Measurements from ENCODE around the gene LMNB1. TPM values are rescaled to one million over a fixed set of nuclear protein-coding genes. Genes with fewer than 3 reads are reported as not detected.

The LMNB1 gene
- total RNA-seq, 3 donors from 2014 or later, result 14.1 to 81.8 (median 30.6) TPM

DNA sequence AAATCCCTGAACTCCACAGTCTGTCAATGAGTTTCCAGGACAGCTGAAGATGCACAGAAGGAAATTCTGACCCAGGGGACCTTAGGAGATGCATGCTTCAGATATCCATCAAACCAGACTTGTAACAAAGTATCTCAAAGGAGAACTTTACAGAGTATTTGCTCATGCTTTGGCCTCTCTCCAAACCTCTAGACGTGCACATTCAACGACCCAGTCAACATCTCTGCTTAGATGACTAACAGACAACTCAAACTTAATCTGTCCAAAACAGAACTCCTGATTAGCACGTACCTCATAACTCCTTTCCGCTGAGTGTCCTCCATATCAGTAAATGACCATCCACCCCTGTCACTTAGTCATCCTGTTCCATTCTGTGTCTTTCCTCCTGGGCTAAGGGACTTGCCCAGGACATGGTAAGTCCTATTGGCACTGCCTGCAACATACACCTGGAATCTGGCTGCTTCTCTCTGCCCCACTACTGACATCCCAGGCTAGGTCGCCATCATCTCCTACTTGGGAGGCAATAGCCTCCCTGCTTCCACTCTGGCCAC, 107.4 kb downstream of the LMNB1 start:
- TF ChIP-seq, protein P1, sequence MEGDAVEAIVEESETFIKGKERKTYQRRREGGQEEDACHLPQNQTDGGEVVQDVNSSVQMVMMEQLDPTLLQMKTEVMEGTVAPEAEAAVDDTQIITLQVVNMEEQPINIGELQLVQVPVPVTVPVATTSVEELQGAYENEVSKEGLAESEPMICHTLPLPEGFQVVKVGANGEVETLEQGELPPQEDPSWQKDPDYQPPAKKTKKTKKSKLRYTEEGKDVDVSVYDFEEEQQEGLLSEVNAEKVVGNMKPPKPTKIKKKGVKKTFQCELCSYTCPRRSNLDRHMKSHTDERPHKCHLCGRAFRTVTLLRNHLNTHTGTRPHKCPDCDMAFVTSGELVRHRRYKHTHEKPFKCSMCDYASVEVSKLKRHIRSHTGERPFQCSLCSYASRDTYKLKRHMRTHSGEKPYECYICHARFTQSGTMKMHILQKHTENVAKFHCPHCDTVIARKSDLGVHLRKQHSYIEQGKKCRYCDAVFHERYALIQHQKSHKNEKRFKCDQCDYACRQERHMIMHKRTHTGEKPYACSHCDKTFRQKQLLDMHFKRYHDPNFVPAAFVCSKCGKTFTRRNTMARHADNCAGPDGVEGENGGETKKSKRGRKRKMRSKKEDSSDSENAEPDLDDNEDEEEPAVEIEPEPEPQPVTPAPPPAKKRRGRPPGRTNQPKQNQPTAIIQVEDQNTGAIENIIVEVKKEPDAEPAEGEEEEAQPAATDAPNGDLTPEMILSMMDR (IDR thresholded peaks at IDR 0.05), result no peak
- Histone ChIP-seq H3K4me3 (no peak overlapping the region), H3K36me3 (ENCODE audit: low read depth) (no peaks in the 10 kb centered on the region), H3K9me3 (no peaks in the 10 kb centered on the region), H3K4me1 (ENCODE audit: low read depth) (no peaks in the 10 kb centered on the region)
- intact Hi-C loops (cut with DNase I, micrococcal nuclease), result no loop called here
- DNase-seq, result no peak
- ATAC-seq, result no peak

Other genes with a start within 250 kb of the LMNB1 start
- 10 to 100 TPM; 39.4 to 46.1 (median 41.6) TPM for gene ALDH7A1, start 181.9 kb upstream of the LMNB1 start, total RNA-seq
- 10 to 100 TPM; 30.8 to 43.3 (median 34.0) TPM for gene PHAX, start 176.2 kb upstream of the LMNB1 start, total RNA-seq

Measured in mucosa of descending colon (tissue), 3 donors.